ENCODE measurements around the gene GMPR2.

DNA sequence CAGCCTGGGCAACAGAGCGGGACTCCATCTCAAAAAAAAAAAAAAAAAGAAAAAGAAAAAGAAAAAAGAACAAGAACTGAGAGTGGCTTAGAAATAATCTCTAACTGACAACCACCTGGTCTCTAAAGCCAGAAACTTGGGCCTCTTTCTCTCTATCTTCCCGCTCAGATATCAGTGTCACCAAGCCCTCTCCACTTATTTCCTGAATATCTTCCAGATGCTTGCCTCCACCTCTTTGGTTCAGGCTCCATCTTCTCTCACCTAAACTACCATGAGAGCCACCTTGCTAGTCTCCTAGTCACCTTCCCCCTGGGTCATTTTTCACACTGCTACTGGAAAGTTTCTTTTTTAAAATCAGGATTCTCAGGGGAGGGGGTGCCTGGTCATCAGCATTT lies 35.7 kb upstream of the GMPR2 start:
- TF ChIP-seq, protein P1, sequence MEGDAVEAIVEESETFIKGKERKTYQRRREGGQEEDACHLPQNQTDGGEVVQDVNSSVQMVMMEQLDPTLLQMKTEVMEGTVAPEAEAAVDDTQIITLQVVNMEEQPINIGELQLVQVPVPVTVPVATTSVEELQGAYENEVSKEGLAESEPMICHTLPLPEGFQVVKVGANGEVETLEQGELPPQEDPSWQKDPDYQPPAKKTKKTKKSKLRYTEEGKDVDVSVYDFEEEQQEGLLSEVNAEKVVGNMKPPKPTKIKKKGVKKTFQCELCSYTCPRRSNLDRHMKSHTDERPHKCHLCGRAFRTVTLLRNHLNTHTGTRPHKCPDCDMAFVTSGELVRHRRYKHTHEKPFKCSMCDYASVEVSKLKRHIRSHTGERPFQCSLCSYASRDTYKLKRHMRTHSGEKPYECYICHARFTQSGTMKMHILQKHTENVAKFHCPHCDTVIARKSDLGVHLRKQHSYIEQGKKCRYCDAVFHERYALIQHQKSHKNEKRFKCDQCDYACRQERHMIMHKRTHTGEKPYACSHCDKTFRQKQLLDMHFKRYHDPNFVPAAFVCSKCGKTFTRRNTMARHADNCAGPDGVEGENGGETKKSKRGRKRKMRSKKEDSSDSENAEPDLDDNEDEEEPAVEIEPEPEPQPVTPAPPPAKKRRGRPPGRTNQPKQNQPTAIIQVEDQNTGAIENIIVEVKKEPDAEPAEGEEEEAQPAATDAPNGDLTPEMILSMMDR (IDR thresholded peaks at IDR 0.05; ENCODE audit: insufficient read depth, low read length, poor library complexity, severe bottlenecking): no peak
- TF ChIP-seq EZH2phosphoT487 (conservative IDR thresholded peaks at IDR 0.05; ENCODE audit: low read length): no peak
